Erythroblast (primary cell): ENCODE measurements around the gene TEAD1.

Experiments
- GATA1 ChIP-seq: IDR thresholded peaks from 2 replicates; pipeline ENCODE4 v1.6.1; 2011; ENCODE audit warnings: low read depth, mild to moderate bottlenecking, control low read depth, low read length, moderate library complexity
- POLR2A ChIP-seq: IDR thresholded peaks from 2 replicates; pipeline ENCODE4 v1.6.1; 2011; ENCODE audit warnings: mild to moderate bottlenecking, low read length

GRCh38 chr11:12693094-12693478, 18.9 kb downstream of the TEAD1 start:
- TF ChIP-seq POLR2A (no peak), GATA1 (no peak)
